Loucy (cell line): ENCODE data around the gene ASCC1.

Experiments used
- CTCF ChIP-seq: fragments of 200-600 bp; sonication (generic); conservative IDR thresholded peaks from 2 replicates; pipeline ENCODE4 v1.5.1; 2014; ENCODE audit warnings: mild to moderate bottlenecking, antibody characterized with exemption, low read length
- EZH2phosphoT487 ChIP-seq: fragments of 200-600 bp; IDR thresholded peaks from 2 replicates; pipeline ENCODE4 v1.6.1; 2018; ENCODE audit warnings: antibody characterized with exemption, mild to moderate bottlenecking, moderate library complexity, borderline replicate concordance

GRCh38 chr10:72056932-72057751, 158.9 kb downstream of the ASCC1 start:
- no peak for TF ChIP-seq CTCF
- no peak for TF ChIP-seq EZH2phosphoT487
